Measurements from ENCODE around the gene FAM193A. TPM values are rescaled to one million over a fixed set of nuclear protein-coding genes. Genes with fewer than 3 reads are reported as not detected.
A peak's percentile ranks its signal among the peaks of the same experiment; 100 is the strongest.
"Not testable (repeated sequence)": the region's sequence is repeated elsewhere in the genome, so short reads cannot be mapped to it uniquely, and the experiment has no call there.

FAM193A gene
- total RNA-seq, 4 donors from 2014 or later: 27.7 to 40.4 (median 31.1) TPM

DNA sequence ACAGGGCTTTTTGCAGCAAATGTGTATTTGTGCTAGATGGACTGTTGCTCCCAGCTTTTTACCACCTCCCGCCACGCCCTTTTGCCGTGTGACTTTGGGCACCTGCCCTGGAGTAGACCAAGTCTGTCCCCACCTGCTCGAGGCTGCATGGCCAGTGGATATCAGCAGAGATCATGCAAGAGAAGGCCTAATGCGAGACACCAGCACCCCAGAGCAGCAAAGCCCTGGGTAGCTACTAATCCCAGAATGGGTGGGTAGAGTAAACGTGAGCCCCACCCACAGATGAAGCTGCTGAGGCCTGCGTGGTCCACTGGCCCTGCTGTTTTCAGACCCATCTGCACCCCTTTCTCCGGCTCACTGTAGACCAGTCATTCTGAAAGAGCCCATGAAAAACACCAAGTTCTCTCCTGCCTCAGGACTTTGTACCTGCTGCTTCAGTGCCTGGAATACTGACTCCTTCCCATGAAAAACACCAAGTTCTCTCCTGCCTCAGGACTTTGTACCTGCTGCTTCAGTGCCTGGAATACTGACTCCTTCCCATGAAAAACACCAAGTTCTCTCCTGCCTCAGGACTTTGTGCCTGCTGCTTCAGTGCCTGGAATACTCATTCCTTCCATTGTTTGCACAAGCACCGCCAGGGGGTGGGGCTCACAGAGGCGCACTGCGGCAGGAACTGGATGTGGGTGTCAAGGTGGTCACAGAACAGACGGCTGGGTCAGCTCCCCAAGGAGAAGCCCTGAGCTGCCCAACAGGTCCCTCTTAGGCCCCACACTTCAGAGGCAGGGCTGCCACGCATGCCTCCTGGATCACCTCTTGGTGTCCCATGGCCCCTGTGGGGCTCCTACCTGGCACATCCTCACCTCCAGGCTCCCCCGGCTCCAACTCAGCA lies 224.8 kb downstream of the FAM193A start:
- TF ChIP-seq POLR2AphosphoS5 (IDR thresholded peaks at IDR 0.05) (peak in 2 of 3 donors; percentile 67 to 68), POLR2A (IDR thresholded peaks at IDR 0.05) (peak; percentile 57), EP300 (IDR thresholded peaks at IDR 0.05; ENCODE audit: low read depth) (no peak)
- TF ChIP-seq, protein P1, sequence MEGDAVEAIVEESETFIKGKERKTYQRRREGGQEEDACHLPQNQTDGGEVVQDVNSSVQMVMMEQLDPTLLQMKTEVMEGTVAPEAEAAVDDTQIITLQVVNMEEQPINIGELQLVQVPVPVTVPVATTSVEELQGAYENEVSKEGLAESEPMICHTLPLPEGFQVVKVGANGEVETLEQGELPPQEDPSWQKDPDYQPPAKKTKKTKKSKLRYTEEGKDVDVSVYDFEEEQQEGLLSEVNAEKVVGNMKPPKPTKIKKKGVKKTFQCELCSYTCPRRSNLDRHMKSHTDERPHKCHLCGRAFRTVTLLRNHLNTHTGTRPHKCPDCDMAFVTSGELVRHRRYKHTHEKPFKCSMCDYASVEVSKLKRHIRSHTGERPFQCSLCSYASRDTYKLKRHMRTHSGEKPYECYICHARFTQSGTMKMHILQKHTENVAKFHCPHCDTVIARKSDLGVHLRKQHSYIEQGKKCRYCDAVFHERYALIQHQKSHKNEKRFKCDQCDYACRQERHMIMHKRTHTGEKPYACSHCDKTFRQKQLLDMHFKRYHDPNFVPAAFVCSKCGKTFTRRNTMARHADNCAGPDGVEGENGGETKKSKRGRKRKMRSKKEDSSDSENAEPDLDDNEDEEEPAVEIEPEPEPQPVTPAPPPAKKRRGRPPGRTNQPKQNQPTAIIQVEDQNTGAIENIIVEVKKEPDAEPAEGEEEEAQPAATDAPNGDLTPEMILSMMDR (IDR thresholded peaks at IDR 0.05): peak in 2 of 5 experiments; percentile 37 to 55
- Histone ChIP-seq H3K27me3 (no peaks in the 10 kb centered on the region), H3K4me1 (peaks cover 8 to 49% (median 31%) of the 10 kb centered on the region in 4 donors), H3K27ac (peak overlapping the region; percentile 82 to 92 (median 88)), H3K4me3 (no peak overlapping the region), H3K9me3 (no peaks in the 10 kb centered on the region), H3K36me3 (no peaks in the 10 kb centered on the region)
- peak; percentile 85 for DNase-seq
- in situ Hi-C loops (cut with MboI; ENCODE audit: low pct_ligation_motif_present in 1 of 4, low pct_unique_long_range_greater_than_20kb in 1 of 4, low sequenced_read_pairs in 3 of 4): loop anchor here (10.0 to 25.0 kb wide), 3 partner anchors 176 to 194 kb away; no protein-coding TSS in a partner anchor
- intact Hi-C loops (cut with DNase I; ENCODE audit: low total_unique reads): loop anchor here (5.0 to 10.0 kb wide), 3 partner anchors 114 to 284 kb away; no protein-coding TSS in a partner anchor
- WGBS, 2 donors (ENCODE audit: low coverage in 1 of 2): 34% methylated on average over 14 of the region's 14 CpGs; no CpG with 5 or more reads in 1 of the 2 donors

DNA sequence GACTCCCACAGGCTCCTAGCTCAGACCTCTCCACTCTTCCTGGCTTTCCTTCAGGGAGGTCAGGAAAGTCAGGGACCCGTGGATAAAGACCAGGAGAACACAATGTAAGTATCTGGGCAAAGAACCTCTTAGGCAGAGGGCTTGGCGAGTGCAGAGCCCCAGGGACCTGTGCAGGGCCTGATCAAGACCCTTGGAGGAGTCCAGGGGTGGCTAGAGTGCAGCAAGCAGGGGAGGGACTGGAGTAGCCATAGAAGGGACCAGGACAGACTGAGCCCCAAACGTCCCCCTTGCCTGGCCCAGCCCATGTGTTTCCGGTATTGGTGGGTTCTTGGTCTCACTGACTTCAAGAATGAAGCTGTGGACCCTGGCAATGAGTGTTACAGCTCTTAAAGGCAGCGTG lies 225.6 kb downstream of the FAM193A start:
- peaks cover 4 to 42% (median 25%) of the 10 kb centered on the region in 4 donors for H3K4me1 ChIP-seq
- no peaks in the 10 kb centered on the region for H3K9me3 ChIP-seq
- H3K36me3 ChIP-seq: no peaks in the 10 kb centered on the region
- no peak for TF ChIP-seq POLR2A (IDR thresholded peaks at IDR 0.05)
- TF ChIP-seq EP300 (IDR thresholded peaks at IDR 0.05; ENCODE audit: low read depth): no peak
- TF ChIP-seq, protein P1 (IDR thresholded peaks at IDR 0.05): no peak
- TF ChIP-seq POLR2AphosphoS5 (IDR thresholded peaks at IDR 0.05): no peak
- 63% methylated on average over 5 of the region's 5 CpGs; no CpG with 5 or more reads in 1 of the 2 donors for WGBS, 2 donors (ENCODE audit: low coverage in 1 of 2)
- peak overlapping the region; percentile 82 to 92 (median 88) for H3K27ac ChIP-seq
- intact Hi-C loops (cut with DNase I; ENCODE audit: low total_unique reads) (loop anchor here (5.0 to 10.0 kb wide), 3 partner anchors 113 to 283 kb away; no protein-coding TSS in a partner anchor), in situ Hi-C loops (cut with MboI; ENCODE audit: low pct_ligation_motif_present in 1 of 4, low pct_unique_long_range_greater_than_20kb in 1 of 4, low sequenced_read_pairs in 3 of 4) (loop anchor here (10.0 to 25.0 kb wide), 3 partner anchors 175 to 193 kb away; no protein-coding TSS in a partner anchor)
- no peak overlapping the region for H3K4me3 ChIP-seq
- no peaks in the 10 kb centered on the region for H3K27me3 ChIP-seq
- no peak for DNase-seq

DNA sequence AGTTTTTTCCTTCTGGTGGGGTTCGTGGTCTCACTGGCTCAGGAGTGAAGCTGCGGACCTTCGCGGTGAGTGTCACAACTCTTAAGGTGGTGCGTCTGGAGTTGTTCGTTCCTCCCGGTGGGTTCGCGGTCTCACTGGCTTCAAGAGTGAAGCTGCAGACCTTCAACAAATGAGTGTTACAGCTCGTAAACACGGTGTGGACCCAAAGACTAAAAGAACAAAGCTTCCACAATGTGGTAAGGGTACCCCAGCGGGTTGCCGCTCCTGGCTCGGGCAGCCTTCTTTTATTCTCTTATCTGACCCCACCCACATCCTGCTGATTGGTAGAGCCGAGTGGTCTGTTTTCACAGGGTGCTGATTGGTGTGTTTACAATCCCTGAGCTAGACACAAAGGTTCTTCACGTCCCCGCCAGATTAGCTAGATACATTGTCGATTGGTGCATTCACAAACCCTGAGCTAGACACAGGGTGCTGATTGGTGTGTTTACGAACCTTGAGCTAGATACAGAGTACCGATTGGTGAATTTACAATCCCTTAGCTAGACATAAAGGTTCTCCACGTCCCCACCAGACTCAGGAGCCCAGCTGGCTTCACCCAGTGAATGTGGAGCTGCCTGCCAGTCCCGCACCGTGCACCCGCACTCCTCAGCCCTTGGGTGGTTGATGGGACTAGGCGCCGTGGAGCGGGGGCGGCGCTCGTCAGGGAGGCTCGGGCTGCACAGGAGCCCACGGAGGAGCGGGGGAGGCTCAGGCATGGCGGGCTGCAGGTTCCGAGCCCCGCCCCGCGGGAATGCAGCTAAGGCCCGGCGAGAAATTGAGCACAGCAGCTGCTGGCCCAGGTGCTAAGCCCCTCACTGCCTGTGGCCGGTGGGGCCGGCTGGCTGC lies 226.3 kb downstream of the FAM193A start:
- in situ Hi-C loops (cut with MboI; ENCODE audit: low pct_ligation_motif_present in 1 of 4, low pct_unique_long_range_greater_than_20kb in 1 of 4, low sequenced_read_pairs in 3 of 4) (loop anchor here (10.0 to 25.0 kb wide), 3 partner anchors 175 to 192 kb away; no protein-coding TSS in a partner anchor), intact Hi-C loops (cut with DNase I; ENCODE audit: low total_unique reads) (loop anchor here (5.0 to 10.0 kb wide), 3 partner anchors 112 to 282 kb away; no protein-coding TSS in a partner anchor)
- not testable (repeated sequence) for H3K36me3 ChIP-seq, H3K27me3 ChIP-seq, H3K9me3 ChIP-seq, H3K4me3 ChIP-seq, DNase-seq
- Histone ChIP-seq H3K4me1 (peaks cover 4 to 38% (median 24%) of the 10 kb centered on the region in 4 donors), H3K27ac (peak overlapping the region; percentile 82 to 92 (median 88))
- 95 to 100% methylated on average over 2 to 38 of the region's 42 CpGs for WGBS, 2 donors (ENCODE audit: low coverage in 1 of 2)

DNA sequence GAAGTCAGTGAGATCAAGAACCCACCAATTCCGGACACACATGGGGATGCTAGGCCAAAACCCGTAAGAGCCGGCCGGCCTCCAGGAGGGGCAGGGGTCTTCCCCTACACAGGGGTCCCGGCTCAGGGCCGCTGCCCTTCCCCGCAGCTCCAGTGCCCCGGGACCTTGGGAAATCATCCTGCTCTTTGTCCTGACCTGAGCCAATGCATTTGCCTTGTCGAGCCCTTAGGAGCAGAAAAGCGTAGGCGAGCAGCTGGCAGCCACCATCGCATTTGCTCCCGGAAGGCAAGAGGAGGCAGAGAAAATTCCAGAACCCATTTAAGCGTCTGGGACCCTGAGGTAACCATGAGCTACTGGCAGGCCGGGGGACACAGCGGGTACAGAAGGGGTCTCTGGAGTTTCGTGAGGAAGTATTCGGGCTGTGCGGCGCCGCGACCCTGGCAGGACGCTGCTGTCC lies 227.1 kb downstream of the FAM193A start:
- Histone ChIP-seq H3K9me3 (no peaks in the 10 kb centered on the region), H3K4me3 (peak overlapping the region; percentile 11 to 49 (median 33)), H3K27ac (peak overlapping the region; percentile 53 to 78 (median 65)), H3K27me3 (no peaks in the 10 kb centered on the region), H3K36me3 (no peaks in the 10 kb centered on the region), H3K4me1 (peaks cover 4 to 38% (median 24%) of the 10 kb centered on the region in 4 donors)
- in situ Hi-C loops (cut with MboI; ENCODE audit: low pct_ligation_motif_present in 1 of 4, low pct_unique_long_range_greater_than_20kb in 1 of 4, low sequenced_read_pairs in 3 of 4) (loop anchor here (10.0 to 25.0 kb wide), 3 partner anchors 174 to 191 kb away; no protein-coding TSS in a partner anchor), intact Hi-C loops (cut with DNase I; ENCODE audit: low total_unique reads) (loop anchor here (5.0 to 10.0 kb wide), 3 partner anchors 111 to 281 kb away; no protein-coding TSS in a partner anchor)
- DNase-seq: no peak
- WGBS, 2 donors (ENCODE audit: low coverage in 1 of 2): 60% methylated on average over 23 of the region's 23 CpGs; no CpG with 5 or more reads in 1 of the 2 donors
- TF ChIP-seq EP300 (IDR thresholded peaks at IDR 0.05; ENCODE audit: low read depth): no peak
- TF ChIP-seq POLR2A (IDR thresholded peaks at IDR 0.05): no peak
- no peak for TF ChIP-seq POLR2AphosphoS5 (IDR thresholded peaks at IDR 0.05)
- TF ChIP-seq, protein P1 (IDR thresholded peaks at IDR 0.05): no peak

All from transverse colon (tissue), 4 donors.